A549 (cell line): ENCODE measurements around the gene SERPINE2. TPM values are rescaled to one million over a fixed set of nuclear protein-coding genes. Genes with fewer than 3 reads are reported as not detected.

ENCODE experiments used
- ATAC-seq, 2 experiments: fragments of 200-7000 bp in 1 of 2; fragments of >200 bp in 1 of 2; cut with Nextera tagmentation in 1 of 2; cut with Tn5 transposase in 1 of 2; 3 replicates each; pipeline versions ENCODE4 v1.8.0 to v1.9.1; 2018 to 2020; ENCODE audit warnings: mild to moderate bottlenecking in 1 of 2, moderate library complexity in 1 of 2
- CTCF ChIA-PET: fragments of 300-600 bp; sonication (Branson Sonifier 250); formaldehyde crosslinking; extraction: SDS; loops from one replicate; lab custom pipeline; 2021; ENCODE audit warnings: antibody characterized with exemption, inconsistent platforms; lab: Yijun Ruan, JAX
- POLR2A ChIA-PET: fragments of 350-600 bp; formaldehyde crosslinking; extraction: SDS; loops from one replicate; lab custom pipeline; 2021; ENCODE audit warnings: antibody characterized with exemption, inconsistent platforms; lab: Yijun Ruan, JAX
- DNase-seq, 2 experiments: peaks; one replicate each; pipeline versions ENCODE4 v3.0.0 to v3.0.0-alpha.2; 2011 to 2016; ENCODE audit warnings: low read depth in 1 of 2, low spot score in 1 of 2
- FAIRE-seq: peaks from 2 replicates; lab custom pipeline; 2011; peaks lifted over from hg19 to GRCh38; lab: Jason Lieb, UNC
- H3K27ac ChIP-seq, 2 experiments: fragments of >200 bp; sonication (Bioruptor Twin); formaldehyde crosslinking; 3 replicates each; pipeline ENCODE4 v1.5.1; 2016 to 2017
- H3K4me1 ChIP-seq: fragments of >200 bp; sonication (Bioruptor Twin); formaldehyde crosslinking; 3 replicates; pipeline ENCODE4 v1.6.1; 2016
- H3K4me2 ChIP-seq: fragments of >200 bp; sonication (Bioruptor Twin); formaldehyde crosslinking; 3 replicates; pipeline ENCODE4 v1.6.1; 2016
- H3K4me3 ChIP-seq: fragments of >200 bp; sonication (Bioruptor Twin); formaldehyde crosslinking; 3 replicates; pipeline ENCODE4 v1.5.1; 2016
- H3K9me3 ChIP-seq: fragments of >200 bp; sonication (Bioruptor Twin); formaldehyde crosslinking; 3 replicates; pipeline ENCODE4 v1.6.1; 2016
- BHLHE40 ChIP-seq: IDR thresholded peaks from 2 replicates; pipeline ENCODE4 v1.6.1; 2012; ENCODE audit warnings: low read depth, low read length, inconsistent platforms
- CBX2 ChIP-seq: fragments of 200-600 bp; sonication (generic); IDR thresholded peaks from 2 replicates; pipeline ENCODE4 v1.6.1; 2016; ENCODE audit warnings: low read depth, mild to moderate bottlenecking, borderline replicate concordance
- CEBPB ChIP-seq, 2 experiments: fragments of >200 bp in 1 of 2; sonication (Bioruptor Twin) in 1 of 2; formaldehyde crosslinking in 1 of 2; IDR thresholded peaks; 2 replicates each; pipeline ENCODE4 v1.6.1; 2012 to 2016
- CHD4 ChIP-seq: fragments of 200-600 bp; sonication (generic); IDR thresholded peaks from 2 replicates; pipeline ENCODE4 v1.6.1; 2016; ENCODE audit warnings: antibody characterized with exemption, mild to moderate bottlenecking, borderline replicate concordance
- FOSL2 ChIP-seq, 2 experiments: fragments of 450-650 bp in 1 of 2; fragments of >200 bp in 1 of 2; sonication (Bioruptor Twin) in 1 of 2; formaldehyde crosslinking; IDR thresholded peaks; 2 replicates each; pipeline versions ENCODE4 v1.5.0 to v1.6.1; 2016 to 2020; ENCODE audit warnings: mild to moderate bottlenecking in 1 of 2, moderate library complexity in 1 of 2
- FOXS1 ChIP-seq: fragments of 250-450 bp; sonication (Bioruptor Pico); IDR thresholded peaks from 2 replicates; pipeline ENCODE4 v1.5.0; 2020; ENCODE audit warnings: mild to moderate bottlenecking, moderate library complexity
- GATA3 ChIP-seq: IDR thresholded peaks from 2 replicates; pipeline ENCODE4 v1.6.1; 2012; ENCODE audit warnings: borderline replicate concordance
- HDAC2 ChIP-seq: fragments of 200-600 bp; sonication (generic); IDR thresholded peaks from 2 replicates; pipeline ENCODE4 v1.6.1; 2016
- HES2 ChIP-seq: fragments of >200 bp; sonication (Bioruptor Twin); formaldehyde crosslinking; IDR thresholded peaks from 2 replicates; pipeline ENCODE4 v1.6.1; 2016
- HEYL ChIP-seq: fragments of 250-450 bp; sonication (Bioruptor Pico); IDR thresholded peaks from 2 replicates; pipeline ENCODE4 v1.8.0; 2021; ENCODE audit warnings: mild to moderate bottlenecking, moderate library complexity
- HOXB5 ChIP-seq: fragments of 250-450 bp; sonication (Bioruptor Pico); IDR thresholded peaks from 2 replicates; pipeline ENCODE4 v1.5.0; 2020; ENCODE audit warnings: mild to moderate bottlenecking, moderate library complexity
- MAFK ChIP-seq: fragments of 450-650 bp; IDR thresholded peaks from 2 replicates; pipeline ENCODE4 v1.6.1; 2014; ENCODE audit not compliant: partially characterized antibody
- MAZ ChIP-seq: fragments of 150-350 bp; IDR thresholded peaks from 2 replicates; pipeline ENCODE4 v1.6.1; 2014; ENCODE audit warnings: antibody characterized with exemption, low read depth, low read length, borderline replicate concordance
- NFE2L2 ChIP-seq: fragments of 150-350 bp; conservative IDR thresholded peaks from 2 replicates; pipeline ENCODE4 v1.6.1; 2014; ENCODE audit warnings: low read length
- NPAS2 ChIP-seq: fragments of 250-450 bp; sonication (Bioruptor Pico); IDR thresholded peaks from 2 replicates; pipeline ENCODE4 v1.8.0; 2022; ENCODE audit warnings: mild to moderate bottlenecking, moderate library complexity, borderline replicate concordance
- RAD21 ChIP-seq, 2 experiments: fragments of >200 bp in 1 of 2; sonication (Bioruptor Twin) in 1 of 2; formaldehyde crosslinking in 1 of 2; IDR thresholded peaks in 1 of 2; conservative IDR thresholded peaks in 1 of 2; 2 replicates in 1 of 2; 3 replicates in 1 of 2; pipeline ENCODE4 v1.6.1; 2012 to 2018; ENCODE audit warnings: inconsistent platforms in 1 of 2
- REST ChIP-seq: fragments of 200-600 bp; sonication (generic); IDR thresholded peaks from 2 replicates; pipeline ENCODE4 v1.6.1; 2016; ENCODE audit warnings: antibody characterized with exemption, mild to moderate bottlenecking, moderate library complexity
- RFX5 ChIP-seq: fragments of 450-650 bp; IDR thresholded peaks from 2 replicates; pipeline ENCODE4 v1.7.1; 2014; ENCODE audit warnings: antibody characterized with exemption, mild to moderate bottlenecking, moderate library complexity
- SMC3 ChIP-seq: fragments of >200 bp; sonication (Bioruptor Twin); formaldehyde crosslinking; IDR thresholded peaks from 3 replicates; pipeline ENCODE4 v1.6.1; 2018; ENCODE audit warnings: inconsistent platforms
- SREBF2 ChIP-seq: fragments of 450-650 bp; IDR thresholded peaks from 2 replicates; pipeline ENCODE4 v1.6.1; 2014; ENCODE audit warnings: mild to moderate bottlenecking, moderate library complexity
- TP53 ChIP-seq: fragments of 250-450 bp; sonication (Bioruptor Pico); IDR thresholded peaks from 2 replicates; pipeline ENCODE4 v1.5.0; 2021; ENCODE audit warnings: mild to moderate bottlenecking, moderate library complexity
- ZC3H11A ChIP-seq: fragments of 450-650 bp; IDR thresholded peaks from 2 replicates; pipeline ENCODE4 v1.6.1; 2014; ENCODE audit warnings: antibody characterized with exemption, mild to moderate bottlenecking
- WGBS: methylation state at CpG from one replicate; pipeline ENCODE4 v1.1.6; 2017; ENCODE audit errors: missing lambda C conversion rate; 5-methylcytosine and 5-hydroxymethylcytosine counted together
- polyA plus RNA-seq, 4 experiments: library from polyadenylated mRNA; depleted of rRNA in 3 of 4; stranded (reverse); fragments of >200 nt; fragmentation: RNase III in 1 of 4; extraction: RNeasy Plus Mini Kit Qiagen cat#74134 plus additional on column Dnase treatment in 1 of 4; gene quantifications; 2 replicates in 3 of 4; 3 replicates in 1 of 4; pipeline ENCODE4 v1.2.3, GENCODE V29; 2011 to 2017
- TF ChIP-seq, protein P1 (sequence below): IDR thresholded peaks from 2 replicates; pipeline ENCODE4 v1.6.1; 2012
- TF ChIP-seq, protein P2 (sequence below): fragments of >200 bp; sonication (Bioruptor Twin); formaldehyde crosslinking; IDR thresholded peaks from 3 replicates; pipeline ENCODE4 v1.6.1; 2016
- TF ChIP-seq, protein P3 (sequence below): IDR thresholded peaks from 2 replicates; pipeline ENCODE4 v1.6.1; 2012
- TF ChIP-seq, protein P4 (sequence below): fragments of 250-450 bp; sonication (Bioruptor Pico); IDR thresholded peaks from 2 replicates; pipeline ENCODE4 v1.5.0; 2021; ENCODE audit warnings: mild to moderate bottlenecking, moderate library complexity, borderline replicate concordance

SERPINE2 gene
- polyA plus RNA-seq, 2 of the 4 experiments (the other 2 are of a cell fraction), result 58.6 to 88.2 TPM

DNA sequence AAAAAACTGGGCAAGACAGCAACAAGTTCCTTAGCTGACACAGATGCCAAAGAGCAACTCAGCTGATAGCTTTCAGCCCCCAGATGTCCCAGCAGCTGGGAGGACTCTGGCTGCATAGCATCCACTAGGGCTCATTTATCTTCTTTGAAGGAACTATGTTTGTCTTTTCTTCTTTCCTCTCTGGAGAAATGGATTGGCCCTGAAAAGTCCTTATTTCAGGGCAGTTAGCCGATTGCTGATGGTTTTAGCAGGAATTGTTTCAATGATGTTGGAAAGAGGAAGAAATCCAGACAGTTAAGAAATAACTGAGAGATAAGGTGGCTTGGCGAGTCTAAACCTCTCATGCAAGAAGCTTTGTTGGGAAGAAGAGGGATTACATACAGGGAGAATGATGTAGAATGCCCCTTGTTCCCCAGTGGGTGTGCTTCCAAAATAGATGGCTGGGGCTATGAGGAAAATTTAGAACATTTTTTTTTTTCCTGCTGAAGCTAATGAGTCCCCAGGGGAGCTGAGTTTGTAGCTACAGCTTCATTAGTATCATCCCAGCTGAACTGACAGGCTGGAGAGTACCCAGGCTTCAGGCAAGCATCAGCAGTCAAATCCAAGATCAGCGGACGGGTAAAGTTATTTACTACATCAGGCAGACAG, 33.6 kb upstream of the SERPINE2 start (continued):
- no peak for TF ChIP-seq REST

DNA sequence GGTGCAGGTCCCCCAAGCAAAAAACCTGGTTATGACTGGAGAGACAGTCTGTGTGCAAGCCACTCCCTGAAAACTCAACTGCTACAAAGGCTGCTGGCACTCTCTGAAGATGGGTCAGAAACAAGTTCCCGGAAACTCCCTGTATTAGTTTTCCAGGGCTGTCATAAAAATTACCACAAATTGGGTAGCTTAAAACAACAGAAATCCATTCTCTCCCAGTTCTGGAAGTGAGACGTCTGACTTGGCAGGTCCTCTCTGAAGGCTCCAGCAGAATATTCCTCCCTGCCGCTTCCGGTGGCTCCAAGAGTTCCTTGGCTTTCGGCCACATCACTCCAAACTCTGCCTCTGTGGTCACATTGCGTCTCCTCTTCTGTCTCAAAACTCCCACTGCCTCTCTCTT, 30.1 kb upstream of the SERPINE2 start:
- Histone ChIP-seq H3K27ac (no peak overlapping the region), H3K4me1 (no peaks in the 10 kb centered on the region), H3K9me3 (no peaks in the 10 kb centered on the region), H3K4me2 (no peak overlapping the region), H3K4me3 (no peak overlapping the region)
- FAIRE-seq (no peak), ATAC-seq (no peak), DNase-seq (no peak)
- POLR2A ChIA-PET, result no interaction called here
- CTCF ChIA-PET, result interaction anchor here (0.9 to 1.7 kb wide), 3 partner anchors 11 to 99 kb away, joined by 3 to 6 read pairs (median 3); partner anchors contain the start of gene SERPINE2
- TF ChIP-seq GATA3 (no peak), SREBF2 (no peak), MAFK (no peak), TP53 (CRISPR knock-in tag) (no peak), RAD21 (conservative IDR thresholded peaks at IDR 0.05 in 1 of 2, IDR thresholded peaks at IDR 0.05 in 1 of 2) (no peak), HDAC2 (no peak), CHD4 (no peak)
- 82% methylated on average over 6 of the region's 6 CpGs for WGBS

DNA sequence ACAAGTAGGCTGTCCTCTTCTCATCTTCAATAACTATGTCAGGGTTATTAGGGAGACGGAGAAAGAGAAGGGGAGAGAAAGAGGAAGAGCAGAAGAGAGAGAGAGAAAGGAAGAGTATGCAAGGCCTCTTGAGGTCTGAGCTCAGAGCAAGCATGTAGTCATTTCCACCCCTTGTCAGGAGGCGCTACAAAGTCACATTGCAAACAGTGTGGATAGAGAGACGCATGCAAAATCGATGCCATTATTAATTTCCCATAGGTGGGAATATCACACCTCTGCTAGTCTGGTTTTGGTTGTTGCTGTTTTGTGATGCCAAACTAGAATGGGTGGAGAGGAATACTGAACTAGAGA, 24.2 kb upstream of the SERPINE2 start:
- Histone ChIP-seq H3K4me1 (no peaks in the 10 kb centered on the region), H3K4me2 (no peak overlapping the region), H3K9me3 (no peaks in the 10 kb centered on the region), H3K27ac (no peak overlapping the region), H3K4me3 (no peak overlapping the region)
- CTCF ChIA-PET, result interaction anchor here (1.4 to 5.7 kb wide), 2 partner anchors 69 to 219 kb away, joined by 4 to 23 read pairs; no protein-coding TSS in a partner anchor
- ATAC-seq, result no peak
- POLR2A ChIA-PET, result no interaction called here
- FAIRE-seq, result no peak
- no peak for DNase-seq
- TF ChIP-seq BHLHE40, result no peak
- TF ChIP-seq FOXS1 (CRISPR knock-in tag), result no peak
- no peak for TF ChIP-seq SMC3
- no peak for TF ChIP-seq CEBPB (IDR thresholded peaks at IDR 0.05)
- TF ChIP-seq FOSL2 (IDR thresholded peaks at IDR 0.05), result no peak
- no peak for TF ChIP-seq FOSL2 (CRISPR knock-in tag; IDR thresholded peaks at IDR 0.05)
- TF ChIP-seq NPAS2 (CRISPR knock-in tag), result no peak
- no peak for TF ChIP-seq HES2
- TF ChIP-seq NFE2L2, result no peak
- TF ChIP-seq MAZ, result no peak
- TF ChIP-seq RFX5, result no peak
- TF ChIP-seq, protein P1, sequence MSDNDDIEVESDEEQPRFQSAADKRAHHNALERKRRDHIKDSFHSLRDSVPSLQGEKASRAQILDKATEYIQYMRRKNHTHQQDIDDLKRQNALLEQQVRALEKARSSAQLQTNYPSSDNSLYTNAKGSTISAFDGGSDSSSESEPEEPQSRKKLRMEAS, result no peak
- TF ChIP-seq, protein P2, sequence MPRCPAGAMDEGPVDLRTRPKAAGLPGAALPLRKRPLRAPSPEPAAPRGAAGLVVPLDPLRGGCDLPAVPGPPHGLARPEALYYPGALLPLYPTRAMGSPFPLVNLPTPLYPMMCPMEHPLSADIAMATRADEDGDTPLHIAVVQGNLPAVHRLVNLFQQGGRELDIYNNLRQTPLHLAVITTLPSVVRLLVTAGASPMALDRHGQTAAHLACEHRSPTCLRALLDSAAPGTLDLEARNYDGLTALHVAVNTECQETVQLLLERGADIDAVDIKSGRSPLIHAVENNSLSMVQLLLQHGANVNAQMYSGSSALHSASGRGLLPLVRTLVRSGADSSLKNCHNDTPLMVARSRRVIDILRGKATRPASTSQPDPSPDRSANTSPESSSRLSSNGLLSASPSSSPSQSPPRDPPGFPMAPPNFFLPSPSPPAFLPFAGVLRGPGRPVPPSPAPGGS, result no peak
- no peak for TF ChIP-seq HOXB5 (CRISPR knock-in tag)
- TF ChIP-seq, protein P3, sequence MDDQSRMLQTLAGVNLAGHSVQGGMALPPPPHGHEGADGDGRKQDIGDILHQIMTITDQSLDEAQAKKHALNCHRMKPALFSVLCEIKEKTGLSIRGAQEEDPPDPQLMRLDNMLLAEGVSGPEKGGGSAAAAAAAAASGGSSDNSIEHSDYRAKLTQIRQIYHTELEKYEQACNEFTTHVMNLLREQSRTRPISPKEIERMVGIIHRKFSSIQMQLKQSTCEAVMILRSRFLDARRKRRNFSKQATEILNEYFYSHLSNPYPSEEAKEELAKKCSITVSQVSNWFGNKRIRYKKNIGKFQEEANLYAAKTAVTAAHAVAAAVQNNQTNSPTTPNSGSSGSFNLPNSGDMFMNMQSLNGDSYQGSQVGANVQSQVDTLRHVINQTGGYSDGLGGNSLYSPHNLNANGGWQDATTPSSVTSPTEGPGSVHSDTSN, result no peak
- TF ChIP-seq GATA3, result no peak
- no peak for TF ChIP-seq CBX2
- TF ChIP-seq, protein P4, sequence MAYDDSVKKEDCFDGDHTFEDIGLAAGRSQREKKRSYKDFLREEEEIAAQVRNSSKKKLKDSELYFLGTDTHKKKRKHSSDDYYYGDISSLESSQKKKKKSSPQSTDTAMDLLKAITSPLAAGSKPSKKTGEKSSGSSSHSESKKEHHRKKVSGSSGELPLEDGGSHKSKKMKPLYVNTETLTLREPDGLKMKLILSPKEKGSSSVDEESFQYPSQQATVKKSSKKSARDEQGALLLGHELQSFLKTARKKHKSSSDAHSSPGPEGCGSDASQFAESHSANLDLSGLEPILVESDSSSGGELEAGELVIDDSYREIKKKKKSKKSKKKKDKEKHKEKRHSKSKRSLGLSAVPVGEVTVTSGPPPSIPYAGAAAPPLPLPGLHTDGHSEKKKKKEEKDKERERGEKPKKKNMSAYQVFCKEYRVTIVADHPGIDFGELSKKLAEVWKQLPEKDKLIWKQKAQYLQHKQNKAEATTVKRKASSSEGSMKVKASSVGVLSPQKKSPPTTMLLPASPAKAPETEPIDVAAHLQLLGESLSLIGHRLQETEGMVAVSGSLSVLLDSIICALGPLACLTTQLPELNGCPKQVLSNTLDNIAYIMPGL (CRISPR knock-in tag), result no peak
- TF ChIP-seq HDAC2, result no peak
- TF ChIP-seq HEYL (CRISPR knock-in tag), result no peak
- no peak for TF ChIP-seq ZC3H11A
- WGBS, result 88% methylated on average over 4 of the region's 4 CpGs
